OCI-LY7 (cell line): ENCODE results near the gene PEX10. TPM values are rescaled to one million over a fixed set of nuclear protein-coding genes. Genes with fewer than 3 reads are reported as not detected.

ENCODE experiments used
- BruUV-seq: library from RNA; stranded (reverse); fragments of 400-500 nt; replicated peaks from 2 replicates; lab custom pipeline; 2021; lab: Mats Ljungman, UMichigan
- CTCF ChIA-PET: fragments of 300-600 bp; sonication (Branson Sonifier 250); formaldehyde crosslinking; loops from one replicate; lab custom pipeline; 2022; ENCODE audit warnings: antibody characterized with exemption; ENCODE audit not compliant: unreplicated experiment; lab: Charles Lee
- POLR2A ChIA-PET: fragments of 300-600 bp; sonication (Branson Sonifier 250); formaldehyde crosslinking; loops from one replicate; lab custom pipeline; 2022; ENCODE audit warnings: antibody characterized with exemption; lab: Charles Lee
- DNase-seq: peaks from one replicate; pipeline ENCODE4 v3.0.0-alpha.2; 2015; ENCODE audit warnings: low spot score
- H2AFZ ChIP-seq: fragments of 200-600 bp; sonication (generic), shearing (Covaris generic); 2 replicates; pipeline ENCODE4 v1.6.1; 2014; ENCODE audit warnings: mild to moderate bottlenecking, antibody characterized with exemption, low read length, moderate library complexity
- H3K27ac ChIP-seq: fragments of 200-600 bp; sonication (generic); 2 replicates; pipeline ENCODE4 v1.5.1; 2014; ENCODE audit warnings: mixed run types, low read depth, mild to moderate bottlenecking, moderate library complexity, low read length, inconsistent platforms; ENCODE audit not compliant: poor library complexity, severe bottlenecking
- H3K36me3 ChIP-seq: fragments of 200-600 bp; sonication (generic); 2 replicates; pipeline ENCODE4 v1.6.1; 2014; ENCODE audit warnings: mild to moderate bottlenecking, antibody characterized with exemption, low read length, moderate library complexity, mixed read lengths; ENCODE audit not compliant: insufficient read depth
- H3K4me1 ChIP-seq: fragments of 200-600 bp; sonication (generic); 2 replicates; pipeline ENCODE4 v1.5.1; 2014; ENCODE audit warnings: mild to moderate bottlenecking, low read length; ENCODE audit not compliant: insufficient read depth, poor library complexity, severe bottlenecking
- H3K4me2 ChIP-seq: fragments of 200-600 bp; sonication (generic); 2 replicates; pipeline ENCODE4 v1.6.1; 2014; ENCODE audit warnings: mild to moderate bottlenecking, low read length
- H3K4me3 ChIP-seq: fragments of 200-600 bp; sonication (generic); 2 replicates; pipeline ENCODE4 v1.5.1; 2014; ENCODE audit warnings: mild to moderate bottlenecking, low read depth, low read length; ENCODE audit not compliant: poor library complexity, severe bottlenecking
- H3K79me2 ChIP-seq: fragments of 200-600 bp; sonication (generic); 2 replicates; pipeline ENCODE4 v1.6.1; 2016; ENCODE audit warnings: low read depth, mild to moderate bottlenecking, low read length, moderate library complexity, mixed read lengths; ENCODE audit not compliant: insufficient read depth
- H3K9me2 ChIP-seq: fragments of 200-600 bp; sonication (generic); 2 replicates; pipeline ENCODE4 v1.6.1; 2016; ENCODE audit warnings: mild to moderate bottlenecking, low read length, mixed read lengths; ENCODE audit not compliant: insufficient read depth
- H3K9me3 ChIP-seq: fragments of 200-600 bp; sonication (generic); 2 replicates; pipeline ENCODE4 v1.6.1; 2014; ENCODE audit warnings: mild to moderate bottlenecking, mixed run types, low read length, mixed read lengths
- H4K20me1 ChIP-seq: fragments of 200-600 bp; sonication (generic); 2 replicates; pipeline ENCODE4 v1.6.1; 2014; ENCODE audit warnings: mild to moderate bottlenecking, antibody characterized with exemption, low read length, moderate library complexity, mixed read lengths; ENCODE audit not compliant: insufficient read depth
- CTCF ChIP-seq: fragments of 200-600 bp; sonication (generic); conservative IDR thresholded peaks from 2 replicates; pipeline ENCODE4 v1.5.1; 2014; ENCODE audit warnings: mild to moderate bottlenecking, antibody characterized with exemption, low read length, moderate library complexity, mixed read lengths
- EZH2phosphoT487 ChIP-seq: fragments of 200-600 bp; sonication (generic); IDR thresholded peaks from 2 replicates; pipeline ENCODE4 v1.6.1; 2018; ENCODE audit warnings: low read depth, borderline replicate concordance, mild to moderate bottlenecking, mixed run types, antibody characterized with exemption, low read length, moderate library complexity, mixed read lengths
- intact Hi-C: fragments of 100-400 bp; cut with micrococcal nuclease; formaldehyde crosslinking; loops from one replicate; pipeline ENCODE4 v1.10.0; 2022; ENCODE audit not compliant: unreplicated experiment
- total RNA-seq, 2 experiments: library from RNA; depleted of rRNA in 1 of 2; stranded (reverse); fragments of >200 nt in 1 of 2; shearing (Covaris generic) in 1 of 2; gene quantifications; 2 replicates each; pipeline ENCODE4 v1.2.3, GENCODE V29; 2014 to 2022

Gene PEX10
- total RNA-seq, 2 experiments from 2014 or later: 23.3 to 24.5 TPM

GRCh38 chr1:2418791-2419320, 6.5 kb upstream of the PEX10 start:
- intact Hi-C loops: no loop called here
- no peaks in the 10 kb centered on the region for H3K79me2 ChIP-seq
- ChIA-PET CTCF (no interaction called here), POLR2A (no interaction called here)
- no peak overlapping the region for H3K4me3 ChIP-seq
- DNase-seq: no peak
- no peak overlapping the region for H2AFZ ChIP-seq
- TF ChIP-seq EZH2phosphoT487 (no peak), CTCF (no peak)
- peaks cover 31% of the 10 kb centered on the region for H3K4me1 ChIP-seq
- H3K4me2 ChIP-seq: no peak overlapping the region
- H3K9me3 ChIP-seq: peaks cover 7% of the 10 kb centered on the region; the same call in 1 of the 2 replicates
- no TSS peak for BruUV-seq
- H3K36me3 ChIP-seq: no peaks in the 10 kb centered on the region
- no peak overlapping the region for H3K27ac ChIP-seq
- no peaks in the 10 kb centered on the region for H3K9me2 ChIP-seq
- H4K20me1 ChIP-seq: no peaks in the 10 kb centered on the region

- ChIA-PET CTCF (no interaction called here), POLR2A (no interaction called here)
- no peaks in the 10 kb centered on the region for H3K9me3 ChIP-seq
- no peaks in the 10 kb centered on the region for H3K36me3 ChIP-seq
- no peak for TF ChIP-seq CTCF
- TF ChIP-seq EZH2phosphoT487: no peak
- H3K4me3 ChIP-seq: no peak overlapping the region
- H3K9me2 ChIP-seq: no peaks in the 10 kb centered on the region
- DNase-seq: no peak
- intact Hi-C loops: no loop called here
- H3K4me2 ChIP-seq: no peak overlapping the region
- H2AFZ ChIP-seq: no peak overlapping the region
- H3K27ac ChIP-seq: no peak overlapping the region
- no TSS peak for BruUV-seq
- H3K79me2 ChIP-seq: no peaks in the 10 kb centered on the region
- peaks cover 35% of the 10 kb centered on the region for H3K4me1 ChIP-seq
- H4K20me1 ChIP-seq: no peaks in the 10 kb centered on the region
Measured at GRCh38 chr1:2417833-2418225, 5.5 kb upstream of the PEX10 start.

- intact Hi-C loops: no loop called here
- BruUV-seq: no TSS peak
- H3K9me2 ChIP-seq: no peaks in the 10 kb centered on the region
- no peaks in the 10 kb centered on the region for H3K79me2 ChIP-seq
- no peak overlapping the region for H3K4me3 ChIP-seq
- no peak overlapping the region for H3K27ac ChIP-seq
- no peaks in the 10 kb centered on the region for H3K9me3 ChIP-seq
- TF ChIP-seq CTCF (no peak), EZH2phosphoT487 (no peak)
- H4K20me1 ChIP-seq: no peaks in the 10 kb centered on the region
- DNase-seq: no peak
- H2AFZ ChIP-seq: no peak overlapping the region
- CTCF ChIA-PET: interaction anchor here (0.6 kb wide), 1 partner anchor 1125 kb away, joined by 4 read pairs; no protein-coding TSS in a partner anchor
- POLR2A ChIA-PET: no interaction called here
- H3K4me2 ChIP-seq: peak overlapping the region; percentile 91; the same call in 1 of the 2 replicates
- H3K36me3 ChIP-seq: no peaks in the 10 kb centered on the region
- peaks cover 35% of the 10 kb centered on the region for H3K4me1 ChIP-seq
Measured at GRCh38 chr1:2417083-2417832, 4.9 kb upstream of the PEX10 start.
